Glomerular endothelial cell (primary cell): Measurements from ENCODE around the gene CHPF. TPM values are rescaled to one million over a fixed set of nuclear protein-coding genes. Genes with fewer than 3 reads are reported as not detected.

Source experiments
- DNase-seq: peaks from one replicate; pipeline ENCODE4 v3.0.0-alpha.2; 2011; ENCODE audit warnings: low read depth, low spot score; ENCODE audit errors: extremely low read depth
- total RNA-seq: library from RNA; depleted of rRNA; stranded (reverse); fragments of >200 nt; gene quantifications from 2 replicates; pipeline ENCODE4 v1.2.3, GENCODE V29; 2015

Gene CHPF
- total RNA-seq, 1 donor from 2014 or later = 53.7 TPM

DNA sequence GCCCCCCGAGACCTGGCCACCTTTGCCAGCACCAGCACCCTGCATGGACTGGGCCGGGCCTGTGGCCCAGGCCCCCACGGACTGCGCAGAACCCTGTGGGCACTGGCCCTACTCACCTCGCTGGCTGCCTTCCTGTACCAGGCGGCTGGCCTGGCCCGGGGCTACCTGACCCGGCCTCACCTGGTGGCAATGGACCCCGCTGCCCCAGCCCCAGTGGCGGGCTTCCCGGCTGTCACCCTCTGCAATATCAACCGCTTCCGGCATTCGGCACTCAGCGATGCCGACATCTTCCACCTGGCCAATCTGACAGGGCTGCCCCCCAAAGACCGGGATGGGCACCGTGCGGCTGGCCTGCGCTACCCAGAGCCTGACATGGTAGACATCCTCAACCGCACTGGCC lies 28.8 kb downstream of the CHPF start:
- no peak for DNase-seq

DNA sequence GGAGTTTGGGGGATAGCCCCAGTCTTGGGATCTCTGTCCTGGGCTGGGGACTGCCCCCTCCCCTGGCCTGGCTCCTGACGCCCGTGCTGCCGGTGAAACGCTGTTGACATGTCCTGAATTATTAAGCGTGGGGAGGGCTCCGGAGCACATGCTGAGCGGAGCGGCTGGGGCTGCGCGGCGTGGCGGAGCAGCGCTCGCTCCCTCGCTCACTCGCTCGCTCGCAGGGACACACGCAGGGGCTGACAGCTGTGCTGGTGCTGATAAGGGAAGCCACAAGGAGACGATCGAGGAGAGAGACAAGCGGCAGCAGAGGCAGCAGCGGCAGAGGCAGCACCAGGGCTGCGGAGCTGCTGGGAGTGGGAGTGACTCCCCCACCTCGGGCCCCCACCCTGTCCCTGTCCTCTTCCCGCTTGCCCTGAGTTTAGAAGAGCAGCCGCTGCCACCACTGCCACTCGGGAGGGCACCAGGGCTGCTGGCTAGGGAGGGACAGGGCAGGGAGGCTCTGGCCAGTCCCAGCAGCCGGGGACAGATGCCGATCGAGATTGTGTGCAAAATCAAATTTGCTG lies 29.3 kb downstream of the CHPF start, which contains the start of gene ASIC4:
Gene ASIC4, plus strand, starts transcription at position 287 of the 566 bp plus-strand sequence. Its CDS starts 243 bp downstream, at position 530.
- DNase-seq = no peak

DNA sequence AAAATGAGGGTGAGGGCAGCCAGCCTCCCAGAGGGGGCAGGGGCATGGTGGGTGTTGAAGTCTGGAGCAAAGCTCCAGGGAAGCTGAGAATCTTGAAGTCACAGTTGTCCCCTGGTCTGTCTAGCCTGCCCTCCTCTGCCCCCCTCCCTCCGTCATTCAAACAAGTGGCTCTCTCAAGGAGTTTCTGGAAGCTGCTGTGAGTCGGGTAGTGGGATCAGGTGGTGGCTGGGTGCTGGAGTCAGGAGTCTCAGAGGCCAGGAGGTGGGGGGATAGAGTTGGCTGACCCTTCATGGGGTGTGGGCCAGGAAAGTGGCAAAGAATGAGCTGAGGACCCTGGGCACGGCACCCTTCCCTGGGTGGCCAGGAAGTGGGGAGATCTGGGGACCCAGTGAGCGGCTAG lies 29.8 kb downstream of the CHPF start:
- DNase-seq = no peak

DNA sequence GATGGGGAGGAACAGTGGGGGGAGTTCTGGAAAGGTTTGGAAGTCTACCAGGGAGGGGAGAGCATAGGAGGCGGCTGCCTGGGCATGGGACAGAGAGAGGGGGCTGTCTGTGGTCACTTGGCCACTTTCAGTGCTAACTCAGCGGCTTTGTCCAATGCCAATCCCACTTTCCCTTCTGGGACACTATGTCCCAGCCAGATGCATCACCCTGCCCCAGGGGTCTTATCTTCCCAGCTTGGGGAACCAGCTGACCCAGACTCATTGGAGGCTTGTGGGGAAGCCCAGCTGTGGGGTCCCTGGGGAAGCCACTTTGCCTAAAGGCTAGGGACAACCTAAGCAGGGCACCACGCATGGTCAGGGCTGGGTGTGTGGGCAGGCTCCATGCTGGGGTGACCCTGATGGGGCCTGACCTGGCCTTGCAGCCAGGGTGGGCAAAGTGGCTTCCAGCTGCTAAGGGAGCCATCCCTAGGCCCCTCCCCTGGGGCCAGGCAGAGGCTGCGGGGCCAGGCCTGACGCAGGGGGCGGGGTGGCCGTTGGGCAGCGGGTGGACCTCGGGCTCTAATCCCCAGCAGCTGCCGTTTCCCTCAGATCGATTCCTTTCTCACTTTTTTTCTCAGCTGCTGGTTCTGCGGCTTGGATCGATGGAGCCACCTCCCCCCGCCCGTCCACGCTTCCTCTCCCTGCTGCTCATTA lies 30.9 kb downstream of the CHPF start:
- no peak for DNase-seq

DNA sequence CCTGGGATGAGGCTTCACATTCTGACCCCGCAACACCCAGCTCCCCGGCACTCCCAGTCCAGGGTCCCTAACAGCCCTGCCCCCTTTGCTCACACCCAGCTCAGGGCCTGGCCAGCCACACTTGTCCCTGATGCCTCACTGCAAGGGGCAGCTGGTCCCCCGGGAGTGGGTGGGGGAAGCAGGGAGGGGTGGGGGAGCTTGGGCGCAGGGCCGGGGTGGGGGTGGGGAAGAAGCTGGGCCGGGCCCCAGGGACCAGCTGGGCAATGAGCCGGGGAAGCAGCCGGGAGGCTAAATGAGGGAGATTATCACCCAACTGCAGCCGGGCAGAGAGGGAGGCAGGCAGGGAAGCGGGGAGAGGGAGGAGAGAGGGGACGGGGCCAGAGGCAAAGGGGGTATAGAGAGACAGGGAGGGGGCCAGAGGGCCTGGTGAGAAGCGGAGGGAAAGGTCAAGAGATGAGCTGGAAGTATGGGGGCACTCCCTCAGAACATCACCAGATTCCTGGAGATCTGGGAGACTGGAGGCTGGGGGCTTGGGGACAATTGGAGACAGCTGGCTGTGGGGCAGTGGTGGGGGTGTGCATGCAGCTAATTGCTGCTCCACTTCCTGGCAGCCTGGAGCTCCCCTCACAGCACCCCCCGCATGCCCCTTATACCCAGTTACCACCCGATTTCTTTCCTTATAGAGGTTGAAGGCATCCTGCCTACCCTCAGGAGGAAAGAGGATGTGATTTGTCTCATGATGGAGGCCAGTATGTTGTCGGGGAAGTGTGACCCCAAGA lies 31.9 kb downstream of the CHPF start:
- no peak for DNase-seq

DNA sequence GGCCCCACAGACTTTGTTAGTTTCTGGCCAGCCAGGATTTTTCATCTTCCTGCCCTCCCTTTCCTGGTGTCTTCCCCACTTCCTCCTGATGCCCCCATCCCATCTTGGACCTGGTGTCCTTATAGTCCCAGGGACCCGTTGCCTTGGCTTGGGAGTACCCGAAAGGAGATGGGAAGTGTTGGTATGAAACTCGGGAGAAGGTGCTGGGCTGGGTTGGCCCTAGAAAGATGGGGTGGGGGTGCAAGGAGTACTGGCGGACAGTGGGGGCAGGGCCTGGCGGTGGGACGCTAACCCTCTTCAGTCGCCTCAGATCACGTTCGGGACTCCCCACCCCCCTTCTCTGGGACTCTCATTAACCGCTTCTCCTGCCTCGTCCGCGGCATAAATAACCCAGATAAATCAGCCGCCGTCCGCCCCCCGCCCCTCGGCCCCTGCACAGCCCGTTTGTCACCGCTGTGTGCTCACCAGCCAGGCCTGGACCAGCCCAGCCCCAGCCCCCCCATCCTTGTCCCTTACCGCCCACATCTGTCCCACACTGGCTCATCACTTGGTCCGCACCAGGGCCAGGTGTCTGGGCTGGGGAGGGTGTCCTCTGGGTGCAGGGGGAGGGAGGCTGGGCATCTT lies 33.0 kb downstream of the CHPF start:
- no peak for DNase-seq

DNA sequence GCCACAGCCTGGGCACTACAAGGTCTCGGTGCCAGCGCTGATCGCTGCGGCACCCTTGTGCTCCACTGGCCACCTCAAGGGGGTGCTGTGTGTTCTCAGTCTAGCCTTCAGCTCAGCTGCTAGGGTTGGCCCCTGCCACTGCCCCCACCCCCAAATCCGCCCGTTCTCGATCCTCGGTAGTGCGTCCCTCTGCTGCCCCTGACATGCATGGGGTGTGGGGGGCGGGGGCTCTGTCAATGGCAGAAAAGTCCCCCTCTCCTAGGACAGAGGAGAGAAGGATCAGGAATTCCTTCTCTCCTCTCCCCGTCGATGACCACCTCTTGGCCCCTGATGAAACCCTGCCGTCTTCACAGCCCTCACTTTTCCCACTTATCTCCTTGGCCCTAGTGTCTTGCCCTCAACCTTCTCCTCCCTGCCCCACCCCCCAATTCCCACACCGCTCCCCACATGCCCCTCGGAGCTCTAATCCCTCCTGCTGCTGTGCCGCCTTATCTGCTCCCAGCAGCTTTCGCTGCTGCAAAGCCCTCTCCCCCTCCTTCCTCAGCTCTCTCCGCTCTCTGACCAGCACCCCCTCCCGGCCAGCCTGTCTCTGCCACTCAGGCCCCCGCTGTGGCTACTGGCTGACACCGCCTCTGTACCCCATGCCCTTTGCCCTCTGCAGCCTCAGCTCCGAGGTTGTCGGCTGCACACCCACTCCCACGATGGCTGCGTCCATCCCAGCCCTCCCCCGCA lies 33.7 kb downstream of the CHPF start:
- no peak for DNase-seq

DNA sequence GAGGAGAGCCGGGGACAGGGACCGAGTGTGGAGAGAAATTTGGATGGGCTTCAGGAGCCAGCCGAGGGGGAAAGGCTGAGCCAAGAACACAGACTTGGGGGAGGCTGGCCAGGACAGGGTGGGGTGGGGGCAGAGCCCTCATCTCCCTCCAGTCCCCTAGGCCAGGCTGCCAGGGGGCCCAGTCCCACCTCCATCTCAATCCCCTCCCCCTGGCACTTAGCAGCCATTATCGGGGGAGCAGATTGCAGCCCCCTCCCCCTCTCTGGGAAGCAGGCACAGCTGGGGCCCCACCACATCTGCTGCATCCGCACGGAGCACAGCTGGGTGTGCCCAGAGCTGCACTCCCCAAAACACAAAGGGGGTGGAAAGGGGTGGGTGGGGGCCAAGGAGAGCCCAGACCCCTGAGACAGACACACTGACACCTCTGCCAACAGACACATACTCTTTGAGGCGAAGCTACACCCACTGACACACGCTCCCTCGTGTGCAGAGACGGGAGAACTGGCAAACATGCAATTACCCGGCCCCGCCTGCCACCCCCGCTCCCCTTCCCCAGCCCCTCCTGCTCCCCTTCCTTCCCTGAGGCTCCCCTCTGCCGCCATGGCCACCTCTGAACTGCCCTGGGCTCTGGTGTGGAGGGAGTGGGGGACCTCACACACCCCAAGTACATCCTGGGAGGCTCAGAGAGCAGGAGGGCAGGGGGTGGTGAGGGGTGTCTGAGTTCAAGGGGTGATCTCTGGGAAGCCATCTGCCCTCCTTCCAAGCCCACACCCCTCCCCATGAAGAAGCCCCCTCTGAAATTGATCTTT lies 34.4 kb downstream of the CHPF start:
- DNase-seq = no peak

DNA sequence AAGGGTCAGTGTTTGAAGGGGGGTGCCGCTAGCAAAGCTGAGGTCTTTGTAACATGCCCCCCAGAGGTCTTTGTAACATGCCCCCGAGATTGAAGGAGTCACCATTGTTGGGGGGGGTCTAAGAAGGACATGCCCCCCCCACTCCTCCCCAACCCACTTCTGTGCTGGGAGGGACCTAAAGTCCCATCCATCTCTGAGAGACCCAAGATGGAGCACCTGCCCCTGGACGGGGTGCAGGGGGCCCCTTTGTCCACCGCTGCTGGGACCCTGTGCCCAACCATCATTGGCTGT lies 35.2 kb downstream of the CHPF start:
- no peak for DNase-seq

DNA sequence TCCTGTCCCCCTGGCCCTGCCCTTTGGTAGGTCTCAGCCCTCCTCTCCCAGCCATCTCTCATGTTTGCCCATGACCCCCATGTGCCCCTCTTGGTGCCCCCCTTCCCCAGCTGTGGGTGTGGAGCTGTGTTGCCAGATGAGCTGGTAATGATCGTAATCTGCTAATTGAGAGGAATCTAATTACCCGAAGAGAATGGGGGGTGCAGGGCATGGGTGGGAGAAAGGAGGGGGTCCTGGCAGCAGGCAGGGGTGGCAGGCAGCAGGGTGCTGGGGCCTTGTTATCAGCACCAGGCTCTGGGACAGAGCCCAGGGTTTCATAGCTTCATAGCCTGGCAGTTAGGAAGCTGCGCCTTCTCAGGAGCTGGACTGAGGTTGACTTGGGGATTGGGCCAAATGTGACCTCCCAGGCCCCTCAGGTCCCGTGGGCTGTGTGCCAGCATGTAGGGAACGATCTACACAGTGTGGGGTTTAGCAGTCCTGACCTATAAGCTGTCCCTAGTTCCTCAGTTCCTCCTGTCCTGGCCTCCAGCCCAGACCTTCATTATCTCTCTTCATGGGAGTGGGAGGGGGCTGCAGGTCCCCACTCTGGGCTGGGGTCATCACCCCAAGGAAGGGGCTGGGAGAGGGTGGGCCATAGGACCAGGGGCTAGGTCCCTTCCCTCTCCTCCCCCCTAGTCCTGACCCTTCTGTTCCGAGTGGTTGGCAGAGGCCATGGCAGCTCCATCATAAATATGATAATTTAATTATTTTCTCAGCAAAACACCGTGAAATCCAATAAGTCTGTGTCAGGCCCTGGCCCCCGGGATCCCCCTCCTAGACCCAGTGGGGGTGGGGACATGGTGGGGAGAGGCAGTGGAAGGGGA lies 35.8 kb downstream of the CHPF start:
- DNase-seq = no peak

DNA sequence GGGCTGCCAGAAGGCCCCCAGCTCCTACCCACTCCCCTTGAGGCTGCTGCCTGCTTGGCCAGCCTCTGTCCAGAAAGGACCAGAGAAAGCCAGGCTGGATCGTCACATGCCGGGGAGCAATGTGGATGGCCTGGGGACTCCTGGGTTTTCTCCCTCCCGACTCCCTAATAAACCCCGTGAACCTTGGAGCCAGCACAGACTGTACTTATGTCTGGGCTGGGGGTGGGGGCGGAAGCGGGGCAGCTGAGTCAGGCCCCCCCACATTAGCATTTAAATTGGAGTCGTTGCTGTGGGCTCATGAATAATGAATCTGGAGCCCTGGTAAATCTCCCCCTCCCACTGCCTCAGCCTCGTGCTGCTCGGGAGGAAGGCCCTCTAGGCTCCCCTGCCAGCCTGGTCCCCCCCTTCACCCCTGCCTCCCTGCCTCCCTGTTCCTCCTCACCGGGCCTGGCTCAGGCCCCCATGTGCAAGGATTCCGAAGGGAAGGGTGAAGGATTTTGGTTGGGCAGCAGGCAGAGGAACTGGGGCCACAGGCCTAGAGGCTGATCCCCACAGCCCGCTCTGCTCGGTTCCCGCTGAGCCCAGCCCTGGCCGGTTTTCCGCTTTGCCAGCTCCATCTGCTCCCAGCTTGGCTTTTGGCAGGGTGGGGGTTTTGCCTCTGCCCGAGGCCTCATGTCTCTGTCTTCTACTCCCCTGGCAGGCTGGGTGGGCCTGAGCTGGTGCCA lies 36.6 kb downstream of the CHPF start:
- DNase-seq = no peak

DNA sequence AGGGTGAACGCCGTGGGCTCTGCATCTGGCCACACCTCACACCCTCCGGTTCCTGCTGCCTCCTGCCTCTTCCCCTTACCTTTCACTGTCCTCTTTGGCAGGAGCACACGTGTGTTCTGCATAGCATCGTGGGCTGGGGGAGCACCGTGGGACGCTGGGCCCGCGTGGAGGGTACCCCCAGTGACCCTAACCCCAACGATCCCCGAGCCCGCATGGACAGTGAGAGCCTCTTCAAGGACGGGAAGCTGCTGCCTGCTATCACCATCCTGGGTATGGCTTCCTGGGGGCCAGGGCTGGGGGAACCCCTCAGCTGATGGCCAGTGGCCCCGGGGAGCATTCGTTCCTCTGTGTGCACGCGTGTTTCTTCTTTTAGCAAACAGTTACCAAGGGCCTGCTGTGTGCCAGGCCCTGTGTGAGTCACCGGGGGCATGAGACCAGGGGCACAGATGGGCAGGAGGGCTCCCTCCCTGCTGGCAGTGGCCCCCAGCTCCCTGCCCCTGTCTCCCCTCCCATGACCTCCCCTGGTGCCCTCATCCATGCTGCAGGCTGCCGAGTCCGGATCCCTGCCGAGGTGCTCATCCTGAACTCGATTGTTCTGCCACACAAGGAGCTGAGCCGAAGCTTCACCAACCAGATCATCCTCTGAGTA lies 37.3 kb downstream of the CHPF start:
- DNase-seq = no peak

DNA sequence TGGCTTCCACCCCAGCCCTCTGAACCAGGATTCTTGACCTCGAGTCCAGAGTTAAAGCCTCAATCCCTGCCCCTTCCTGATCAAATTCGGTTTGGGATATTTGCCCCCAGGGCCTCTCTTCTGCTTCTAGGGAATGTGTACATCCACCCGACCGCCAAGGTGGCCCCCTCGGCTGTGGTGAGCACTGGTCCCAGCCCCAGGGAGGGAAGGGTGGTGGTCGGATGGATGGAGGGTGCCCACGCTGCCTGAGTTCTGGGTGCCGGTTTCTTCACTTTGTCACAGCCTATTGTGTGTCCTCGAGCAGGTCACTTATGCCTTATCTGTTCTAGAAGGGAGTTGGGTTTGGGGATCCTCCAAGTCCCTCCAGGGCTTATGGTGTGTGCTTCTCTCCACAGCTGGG lies 38.0 kb downstream of the CHPF start:
- DNase-seq = no peak

DNA sequence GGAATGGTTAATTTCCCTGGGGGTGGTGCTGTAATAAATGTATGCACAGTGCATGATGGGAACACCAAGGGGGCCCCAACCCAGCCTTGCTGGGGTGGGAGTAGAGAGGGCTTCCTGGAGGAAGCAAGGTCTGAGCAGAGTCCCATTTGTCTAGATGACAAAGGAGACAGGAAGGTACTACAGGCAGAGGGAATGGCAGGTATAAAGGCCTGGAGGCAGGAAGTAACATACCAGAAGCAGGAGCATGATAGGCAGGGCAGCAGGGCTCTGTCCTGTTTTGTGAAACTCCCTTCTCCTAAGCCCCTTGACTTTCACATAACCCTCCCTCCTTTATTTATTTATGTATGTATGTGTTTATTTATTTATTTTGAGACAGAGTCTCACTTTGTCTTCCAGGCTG lies 41.0 kb downstream of the CHPF start:
- DNase-seq = no peak

DNA sequence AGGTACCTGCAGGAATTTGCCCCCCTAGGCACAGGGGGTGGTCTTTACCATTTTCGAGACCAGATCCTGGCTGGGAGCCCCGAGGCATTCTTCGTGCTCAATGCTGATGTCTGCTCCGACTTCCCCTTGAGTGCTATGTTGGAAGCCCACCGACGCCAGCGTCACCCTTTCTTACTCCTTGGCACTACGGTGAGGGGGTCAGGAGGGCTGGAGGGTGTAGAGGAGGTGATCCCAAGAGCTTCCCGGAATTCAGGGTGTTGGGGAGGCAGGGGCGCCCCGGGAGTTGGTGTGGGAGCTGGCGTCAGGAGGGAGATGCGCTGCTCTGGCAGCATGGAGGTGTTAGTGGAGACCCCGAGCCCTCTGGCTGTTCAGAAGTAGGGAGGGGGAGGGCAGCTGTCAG lies 41.8 kb downstream of the CHPF start:
- DNase-seq = no peak

DNA sequence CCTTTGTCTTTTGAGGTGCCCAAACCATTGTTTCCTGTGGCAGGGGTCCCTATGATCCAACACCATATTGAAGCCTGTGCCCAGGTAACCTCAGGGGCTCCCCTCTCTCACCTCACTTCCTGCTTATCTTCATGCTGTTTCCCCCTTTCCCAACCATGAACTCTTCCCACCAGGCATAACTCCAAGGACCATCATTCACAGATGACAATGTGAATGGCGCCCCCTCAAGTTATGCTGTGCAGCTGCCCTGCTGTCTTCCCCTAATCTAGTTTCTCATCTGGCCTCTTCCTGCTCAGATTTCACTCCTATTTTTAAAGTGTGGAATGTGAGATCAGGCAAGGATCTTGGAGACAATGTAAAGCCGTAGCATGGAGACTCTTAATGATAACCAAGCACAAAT lies 43.5 kb downstream of the CHPF start:
- no peak for DNase-seq

DNA sequence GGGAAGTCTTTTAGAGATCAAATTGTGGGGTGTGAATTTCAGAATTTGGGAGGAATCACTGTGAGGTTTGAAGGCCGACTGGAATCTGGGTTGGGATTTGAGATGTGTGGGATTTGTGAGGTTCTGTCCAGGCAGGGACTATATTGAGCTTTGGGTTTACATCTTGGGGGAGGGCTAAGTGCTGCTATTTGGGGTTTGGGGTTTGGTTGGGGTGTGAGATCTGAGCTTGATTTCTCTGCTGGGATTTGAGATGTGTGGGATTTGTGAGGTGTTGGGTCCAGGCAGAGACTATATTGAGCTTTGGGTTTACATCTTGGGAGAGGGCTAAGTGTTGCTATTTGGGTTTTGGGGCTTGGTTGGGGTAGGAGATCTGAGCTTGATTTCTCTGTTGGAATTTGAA lies 44.1 kb downstream of the CHPF start:
- DNase-seq = no peak

DNA sequence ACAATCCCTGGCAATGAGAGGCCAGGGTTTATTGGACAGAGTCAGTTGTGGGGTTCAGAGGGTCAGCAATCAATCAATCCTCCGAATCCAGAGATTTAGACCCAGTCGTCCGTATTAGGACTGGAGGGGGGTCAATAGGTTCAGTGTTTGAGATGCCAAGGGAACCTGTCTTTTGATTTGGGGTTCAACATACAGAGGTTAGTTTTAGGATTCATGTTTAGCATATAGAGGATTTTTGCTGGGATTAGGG lies 44.6 kb downstream of the CHPF start:
- no peak for DNase-seq
